Endothelial cell of umbilical vein (primary cell): ENCODE data around the gene CYP2C19. TPM values are rescaled to one million over a fixed set of nuclear protein-coding genes. Genes with fewer than 3 reads are reported as not detected.

Experiments
- BruUV-seq: library from RNA; stranded (reverse); fragments of 400-500 nt; replicated peaks from 2 replicates; lab custom pipeline; 2021; lab: Mats Ljungman, UMichigan
- CTCF ChIA-PET: fragments of 300-600, 350-600 bp; sonication (Branson Sonifier 250); formaldehyde crosslinking; loops from one replicate; lab custom pipeline; 2021; ENCODE audit warnings: antibody characterized with exemption, inconsistent platforms; lab: Charles Lee
- POLR2A ChIA-PET: fragments of 300-600, 350-600 bp; sonication (Branson Sonifier 250); formaldehyde crosslinking; loops from one replicate; lab custom pipeline; 2021; ENCODE audit warnings: antibody characterized with exemption, inconsistent platforms; lab: Charles Lee
- DNase-seq: peaks from one replicate; pipeline ENCODE4 v3.0.0-alpha.2; 2011; ENCODE audit warnings: low read depth, low spot score
- FAIRE-seq: peaks from 2 replicates; lab custom pipeline; 2011; peaks lifted over from hg19 to GRCh38; lab: Jason Lieb, UNC
- H2AFZ ChIP-seq: 2 replicates; pipeline ENCODE4 v1.6.0; 2012; ENCODE audit warnings: low read depth, low read length, control low read depth, inconsistent platforms
- H3K27ac ChIP-seq: 2 replicates; pipeline ENCODE4 v1.5.1; 2011; ENCODE audit warnings: low read depth, mild to moderate bottlenecking, control low read depth, low read length, moderate library complexity; ENCODE audit not compliant: insufficient read depth
- H3K27me3 ChIP-seq, 2 experiments: 2 replicates each; pipeline versions ENCODE4 v1.6.0 to v1.6.1; 2011; ENCODE audit warnings: low read length in 2 of 2, mixed read lengths in 1 of 2; ENCODE audit not compliant: control insufficient read depth in 2 of 2, insufficient read depth in 2 of 2
- H3K36me3 ChIP-seq, 2 experiments: 2 replicates in 1 of 2; 3 replicates in 1 of 2; pipeline ENCODE4 v1.5.1; 2011; ENCODE audit warnings: low read length in 2 of 2, mild to moderate bottlenecking in 1 of 2, moderate library complexity in 1 of 2; ENCODE audit not compliant: control insufficient read depth in 2 of 2, insufficient read depth in 2 of 2; ENCODE audit errors: extremely low read depth in 1 of 2
- H3K4me1 ChIP-seq: 3 replicates; pipeline ENCODE4 v1.5.1; 2011; ENCODE audit warnings: mild to moderate bottlenecking, low read length; ENCODE audit not compliant: control insufficient read depth, insufficient read depth; ENCODE audit errors: extremely low read depth
- H3K4me2 ChIP-seq: 2 replicates; pipeline ENCODE4 v1.6.1; 2011; ENCODE audit warnings: low read length, control low read depth, mixed read lengths; ENCODE audit not compliant: insufficient read depth
- H3K4me3 ChIP-seq, 3 experiments: fragments of 200-600 bp in 1 of 3; sonication (generic), shearing (Covaris generic) in 1 of 3; replicated peaks in 1 of 3; 2 replicates each; pipeline ENCODE4 v1.5.1; 2011 to 2016; ENCODE audit warnings: control low read depth in 3 of 3, low read length in 3 of 3, mild to moderate bottlenecking in 2 of 3, inconsistent platforms in 1 of 3, low read depth in 1 of 3, moderate library complexity in 1 of 3; ENCODE audit not compliant: insufficient read depth in 1 of 3
- H3K79me2 ChIP-seq: 2 replicates; pipeline ENCODE4 v1.6.0; 2012; ENCODE audit warnings: low read length, inconsistent platforms; ENCODE audit not compliant: control insufficient read depth, insufficient read depth
- H3K9ac ChIP-seq: replicated peaks from 2 replicates; pipeline ENCODE3; 2011; ENCODE audit warnings: low read length, control low read depth; ENCODE audit not compliant: insufficient read depth; ENCODE audit errors: extremely low read depth
- H3K9me1 ChIP-seq: replicated peaks from 3 replicates; pipeline ENCODE4 v1.6.0; 2011; ENCODE audit warnings: mild to moderate bottlenecking, low read length; ENCODE audit not compliant: control insufficient read depth, insufficient read depth; ENCODE audit errors: extremely low read depth
- H3K9me3 ChIP-seq: replicated peaks from 2 replicates; pipeline ENCODE4 v1.5.1; 2012; ENCODE audit warnings: low read length, inconsistent platforms; ENCODE audit not compliant: control insufficient read depth, insufficient read depth
- H4K20me1 ChIP-seq: replicated peaks from 2 replicates; pipeline ENCODE3; 2011; ENCODE audit warnings: mild to moderate bottlenecking, low read length; ENCODE audit not compliant: control insufficient read depth, insufficient read depth; ENCODE audit errors: extremely low read depth
- EZH2 ChIP-seq: IDR thresholded peaks from 2 replicates; pipeline ENCODE4 v1.6.1; 2012; ENCODE audit warnings: borderline replicate concordance, low read depth, mild to moderate bottlenecking, moderate library complexity, low read length, inconsistent platforms; ENCODE audit not compliant: severe bottlenecking
- FOS ChIP-seq: IDR thresholded peaks from 2 replicates; pipeline ENCODE4 v1.6.1; 2011; ENCODE audit warnings: mild to moderate bottlenecking, low read length, moderate library complexity, borderline replicate concordance; ENCODE audit not compliant: insufficient read depth
- GATA2 ChIP-seq: IDR thresholded peaks from 2 replicates; pipeline ENCODE4 v1.7.0; 2011; ENCODE audit warnings: low read depth, mild to moderate bottlenecking, moderate library complexity, mixed read lengths, low read length; ENCODE audit not compliant: insufficient read length, insufficient read depth
- JUN ChIP-seq: IDR thresholded peaks from 2 replicates; pipeline ENCODE4 v1.6.1; 2011; ENCODE audit warnings: borderline replicate concordance, low read depth; ENCODE audit not compliant: insufficient read length, insufficient read depth
- MYC ChIP-seq: IDR thresholded peaks from one replicate; pipeline ENCODE4 v1.6.1; 2011; ENCODE audit warnings: mild to moderate bottlenecking, low read depth, low read length
- POLR2A ChIP-seq: IDR thresholded peaks from 2 replicates; pipeline ENCODE4 v1.6.1; 2012; ENCODE audit warnings: low read depth, mild to moderate bottlenecking, control low read depth, low read length
- POLR2AphosphoS5 ChIP-seq: IDR thresholded peaks from 2 replicates; pipeline ENCODE4 v1.6.1; 2012; ENCODE audit warnings: low read depth, mild to moderate bottlenecking, control low read depth, low read length, moderate library complexity; ENCODE audit not compliant: insufficient read depth
- dilution Hi-C: fragments of 300-500 bp; cut with MboI; formaldehyde crosslinking; loops from one replicate; pipeline ENCODE4 v1.15.0; 2019; ENCODE audit warnings: low sequenced_read_pairs; ENCODE audit not compliant: extremely low pct_ligation_motif_present
- intact Hi-C: fragments of 100-400 bp; cut with micrococcal nuclease; formaldehyde crosslinking; loops from one replicate; pipeline ENCODE4 v1.10.0; 2022
- polyA plus RNA-seq, 4 experiments: library from polyadenylated mRNA; depleted of rRNA in 3 of 4; stranded (reverse) in 3 of 4; unstranded in 1 of 4; fragments of >200 nt; gene quantifications; 2 replicates each; pipeline versions ENCODE4 v1.2.1 to v1.2.3, GENCODE V29; 2011 to 2012; ENCODE audit warnings: missing spikeins in 1 of 4
- total RNA-seq: library from RNA; stranded (reverse); gene quantifications from 2 replicates; pipeline ENCODE4 v1.2.3, GENCODE V29; 2021
- TF ChIP-seq, protein P1 (sequence below), 2 donors: IDR thresholded peaks; 1 replicate in 1 of 2; 2 replicates in 1 of 2; pipeline ENCODE4 v1.5.1; 2011; ENCODE audit warnings: low read length in 2 of 2, mild to moderate bottlenecking in 2 of 2, moderate library complexity in 2 of 2, control low read depth in 1 of 2, inconsistent platforms in 1 of 2, low read depth in 1 of 2; ENCODE audit not compliant: insufficient read depth in 1 of 2; ENCODE audit errors: extremely low read depth in 1 of 2
- TF ChIP-seq, protein P2 (sequence below): IDR thresholded peaks from 2 replicates; pipeline ENCODE4 v1.6.1; 2011; ENCODE audit not compliant: insufficient read depth, insufficient read length

CYP2C19 gene
- total and polyA plus RNA-seq, 2 donors (not counting 3 experiments of a cell fraction or from before 2014, with no cell fraction given) = not detected

DNA sequence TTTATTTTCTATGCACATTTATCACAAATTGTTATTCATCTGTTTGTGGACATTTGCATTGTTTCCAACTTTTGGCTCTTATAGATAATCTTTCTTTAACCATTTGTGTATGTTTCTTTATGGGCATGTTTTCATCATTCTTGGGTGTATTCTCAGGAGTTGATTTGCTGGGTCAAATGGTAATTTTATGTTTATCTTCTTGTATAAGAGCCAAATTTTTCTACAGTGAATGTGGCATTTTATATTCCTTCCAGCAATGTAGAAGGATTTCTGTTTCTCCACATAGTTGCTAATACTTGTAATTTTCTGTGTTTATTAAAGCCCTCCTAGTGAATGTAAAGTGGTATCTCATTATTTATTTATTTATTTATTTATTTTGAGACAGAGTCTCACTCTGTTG lies 21.8 kb downstream of the CYP2C19 start:
- intact Hi-C loops (no loop called here), dilution Hi-C loops (no loop called here)
- Histone ChIP-seq H3K9me1 (no peaks in the 10 kb centered on the region), H3K27me3 (no peaks in the 10 kb centered on the region), H3K79me2 (no peaks in the 10 kb centered on the region), H4K20me1 (no peaks in the 10 kb centered on the region), H3K9me3 (no peaks in the 10 kb centered on the region), H3K4me3 (no peak overlapping the region), H3K27ac (no peak overlapping the region), H3K36me3 (no peaks in the 10 kb centered on the region), H2AFZ (no peak overlapping the region), H3K9ac (no peak overlapping the region), H3K4me2 (no peak overlapping the region), H3K4me1 (no peaks in the 10 kb centered on the region)
- no peak for DNase-seq
- ChIA-PET POLR2A (no interaction called here), CTCF (no interaction called here)
- TF ChIP-seq EZH2 (no peak), POLR2A (no peak), FOS (no peak), JUN (no peak), POLR2AphosphoS5 (no peak), GATA2 (no peak), MYC (no peak)
- TF ChIP-seq, protein P1, sequence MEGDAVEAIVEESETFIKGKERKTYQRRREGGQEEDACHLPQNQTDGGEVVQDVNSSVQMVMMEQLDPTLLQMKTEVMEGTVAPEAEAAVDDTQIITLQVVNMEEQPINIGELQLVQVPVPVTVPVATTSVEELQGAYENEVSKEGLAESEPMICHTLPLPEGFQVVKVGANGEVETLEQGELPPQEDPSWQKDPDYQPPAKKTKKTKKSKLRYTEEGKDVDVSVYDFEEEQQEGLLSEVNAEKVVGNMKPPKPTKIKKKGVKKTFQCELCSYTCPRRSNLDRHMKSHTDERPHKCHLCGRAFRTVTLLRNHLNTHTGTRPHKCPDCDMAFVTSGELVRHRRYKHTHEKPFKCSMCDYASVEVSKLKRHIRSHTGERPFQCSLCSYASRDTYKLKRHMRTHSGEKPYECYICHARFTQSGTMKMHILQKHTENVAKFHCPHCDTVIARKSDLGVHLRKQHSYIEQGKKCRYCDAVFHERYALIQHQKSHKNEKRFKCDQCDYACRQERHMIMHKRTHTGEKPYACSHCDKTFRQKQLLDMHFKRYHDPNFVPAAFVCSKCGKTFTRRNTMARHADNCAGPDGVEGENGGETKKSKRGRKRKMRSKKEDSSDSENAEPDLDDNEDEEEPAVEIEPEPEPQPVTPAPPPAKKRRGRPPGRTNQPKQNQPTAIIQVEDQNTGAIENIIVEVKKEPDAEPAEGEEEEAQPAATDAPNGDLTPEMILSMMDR (IDR thresholded peaks at IDR 0.05; ENCODE audit: extremely low read depth in 1 of 2, insufficient read depth in 1 of 2, low read depth in 1 of 2, low read length in 2 of 2) = no peak
- TF ChIP-seq, protein P2, sequence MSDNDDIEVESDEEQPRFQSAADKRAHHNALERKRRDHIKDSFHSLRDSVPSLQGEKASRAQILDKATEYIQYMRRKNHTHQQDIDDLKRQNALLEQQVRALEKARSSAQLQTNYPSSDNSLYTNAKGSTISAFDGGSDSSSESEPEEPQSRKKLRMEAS = no peak
- no peak for FAIRE-seq
- BruUV-seq = no TSS peak
